Neutrophil (primary cell): ENCODE measurements around the gene MTCH1.
"Not testable (repeated sequence)": the region's sequence is repeated elsewhere in the genome, so short reads cannot be mapped to it uniquely, and the experiment has no call there.

Source experiments
- H3K27ac ChIP-seq: fragments of 200-600 bp; sonication (generic); 2 replicates; pipeline ENCODE4 v1.5.1; 2016; ENCODE audit warnings: mild to moderate bottlenecking, moderate library complexity
- H3K27me3 ChIP-seq: fragments of 200-600 bp; sonication (generic); 2 replicates; pipeline ENCODE4 v1.6.0; 2016; ENCODE audit warnings: mild to moderate bottlenecking
- H3K36me3 ChIP-seq: fragments of 200-600 bp; sonication (generic); 2 replicates; pipeline ENCODE4 v1.5.1; 2017
- H3K4me1 ChIP-seq, 2 experiments: fragments of 200-600 bp in 1 of 2; sonication (generic) in 1 of 2; 1 replicate in 1 of 2; 2 replicates in 1 of 2; pipeline versions ENCODE4 v1.5.1 to v1.6.1; 2013 to 2016; ENCODE audit warnings: low read depth in 1 of 2, low read length in 1 of 2, mild to moderate bottlenecking in 1 of 2, moderate library complexity in 1 of 2; ENCODE audit not compliant: control insufficient read depth in 1 of 2, insufficient read depth in 1 of 2
- H3K4me3 ChIP-seq, 2 experiments: fragments of 200-600 bp in 1 of 2; sonication (generic) in 1 of 2; 1 replicate in 1 of 2; 2 replicates in 1 of 2; pipeline ENCODE4 v1.5.1; 2013 to 2016; ENCODE audit warnings: low read depth in 1 of 2, low read length in 1 of 2, mild to moderate bottlenecking in 1 of 2, moderate library complexity in 1 of 2
- H3K9me3 ChIP-seq: fragments of 200-600 bp; sonication (generic); 2 replicates; pipeline ENCODE4 v1.5.1; 2016
- CTCF ChIP-seq: fragments of 200-600 bp; sonication (generic); IDR thresholded peaks from 2 replicates; pipeline ENCODE4 v1.5.1; 2016; ENCODE audit warnings: antibody characterized with exemption

MTCH1 gene

GRCh38 chr6:36945301-36945700 is 40.7 kb downstream of the MTCH1 start:
- H3K4me3 ChIP-seq = no peak overlapping the region
- H3K9me3 ChIP-seq = no peaks in the 10 kb centered on the region
- TF ChIP-seq CTCF = no peak
- H3K27ac ChIP-seq = no peak overlapping the region
- no peaks in the 10 kb centered on the region for H3K4me1 ChIP-seq
- peaks cover 52% of the 10 kb centered on the region for H3K27me3 ChIP-seq
- H3K36me3 ChIP-seq = no peaks in the 10 kb centered on the region

GRCh38 chr6:36944650-36945049 is 41.3 kb downstream of the MTCH1 start:
- no peaks in the 10 kb centered on the region for H3K9me3 ChIP-seq
- H3K27ac ChIP-seq = no peak overlapping the region
- H3K36me3 ChIP-seq = no peaks in the 10 kb centered on the region
- peaks cover 53% of the 10 kb centered on the region for H3K27me3 ChIP-seq
- H3K4me1 ChIP-seq = no peaks in the 10 kb centered on the region
- no peak for TF ChIP-seq CTCF
- no peak overlapping the region for H3K4me3 ChIP-seq

GRCh38 chr6:36942329-36942728 is 43.7 kb downstream of the MTCH1 start:
- H3K27ac ChIP-seq = not testable (repeated sequence)

DNA sequence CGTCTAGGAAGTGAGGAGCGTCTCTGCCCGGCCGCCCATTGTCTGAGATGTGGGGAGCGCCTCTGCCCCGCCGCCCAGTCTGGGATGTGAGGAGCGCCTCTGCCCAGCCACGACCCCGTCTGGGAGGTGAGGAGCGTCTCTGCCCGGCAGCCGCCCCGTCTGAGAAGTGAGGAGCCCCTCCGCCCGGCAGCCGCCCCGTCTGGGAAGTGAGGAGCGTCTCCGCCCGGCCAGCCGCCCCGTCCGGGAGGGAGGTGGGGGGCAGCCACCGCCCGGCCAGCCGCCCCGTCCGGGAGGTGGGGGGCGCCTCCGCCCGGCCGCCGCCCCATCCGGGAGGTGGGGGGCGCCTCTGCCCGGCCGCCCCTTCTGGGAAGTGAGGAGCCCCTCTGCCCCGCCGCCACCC is 44.4 kb downstream of the MTCH1 start:
- H3K4me1 ChIP-seq, H3K27ac ChIP-seq, H3K36me3 ChIP-seq, H3K9me3 ChIP-seq, H3K4me3 ChIP-seq: not testable (repeated sequence)
- peaks cover 34% of the 10 kb centered on the region for H3K27me3 ChIP-seq

More at GRCh38 chr6:36942329-36942728, 43.7 kb downstream of the MTCH1 start:
- H3K9me3 ChIP-seq, H3K4me3 ChIP-seq, H3K4me1 ChIP-seq, H3K36me3 ChIP-seq: not testable (repeated sequence)
- peaks cover 35% of the 10 kb centered on the region for H3K27me3 ChIP-seq

DNA sequence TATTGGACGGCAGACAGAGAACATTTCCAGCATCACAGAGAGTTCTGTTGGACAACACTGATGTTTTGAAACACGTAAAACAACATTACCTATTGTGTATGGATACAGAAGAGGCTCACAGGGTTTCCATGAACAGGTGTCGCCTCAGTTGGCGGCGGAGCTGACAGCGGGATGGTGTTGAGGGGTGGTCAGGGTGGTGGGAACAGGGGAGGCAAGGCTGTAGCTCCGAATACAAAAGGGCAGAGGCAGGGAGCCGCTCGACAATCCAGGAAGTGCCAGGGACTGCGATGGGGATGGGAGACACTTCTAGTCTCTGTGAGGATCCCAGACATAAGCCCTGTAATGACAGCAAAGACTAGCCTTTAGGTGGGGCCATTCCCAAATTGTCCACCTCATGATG is 46.0 kb downstream of the MTCH1 start:
- Histone ChIP-seq H3K9me3 (no peaks in the 10 kb centered on the region), H3K27ac (no peak overlapping the region), H3K36me3 (no peaks in the 10 kb centered on the region), H3K4me1 (no peaks in the 10 kb centered on the region), H3K27me3 (peaks cover 28% of the 10 kb centered on the region), H3K4me3 (no peak overlapping the region)
- TF ChIP-seq CTCF = no peak

- not testable (repeated sequence) for H3K4me1 ChIP-seq, H3K4me3 ChIP-seq
Measured at GRCh38 chr6:36939005-36939404, 47.0 kb downstream of the MTCH1 start.

GRCh38 chr6:36938536-36938935 is 47.5 kb downstream of the MTCH1 start:
- Histone ChIP-seq H3K4me1 (no peaks in the 10 kb centered on the region), H3K36me3 (no peaks in the 10 kb centered on the region), H3K9me3 (no peaks in the 10 kb centered on the region), H3K27ac (no peak overlapping the region), H3K27me3 (peaks cover 31% of the 10 kb centered on the region), H3K4me3 (no peak overlapping the region)
- no peak for TF ChIP-seq CTCF

More at GRCh38 chr6:36939005-36939404, 47.0 kb downstream of the MTCH1 start:
- peaks cover 28% of the 10 kb centered on the region for H3K27me3 ChIP-seq
- H3K36me3 ChIP-seq, H3K9me3 ChIP-seq, H3K27ac ChIP-seq: not testable (repeated sequence)
